HepG2 (cell line): ENCODE measurements around the gene GLRA1. TPM values are rescaled to one million over a fixed set of nuclear protein-coding genes. Genes with fewer than 3 reads are reported as not detected.

Experiments used
- ATAC-seq: fragments of 200-7000 bp; cut with Tn5 transposase; 3 replicates; pipeline ENCODE4 v1.9.1; 2020; ENCODE audit warnings: mild to moderate bottlenecking, moderate library complexity
- BruUV-seq: library from RNA; stranded (reverse); fragments of 400-500 nt; replicated peaks from 2 replicates; lab custom pipeline; 2021; lab: Mats Ljungman, UMichigan
- CTCF ChIA-PET: fragments of 300-600 bp; formaldehyde crosslinking; extraction: SDS; loops from one replicate; lab custom pipeline; 2021; ENCODE audit warnings: low total read pairs, inconsistent platforms, low intra/inter-chr PET ratio; lab: Yijun Ruan, JAX
- POLR2A ChIA-PET: fragments of 350-600 bp; sonication (Branson Sonifier 250); formaldehyde crosslinking; loops from one replicate; lab custom pipeline; 2020; ENCODE audit warnings: antibody characterized with exemption, inconsistent platforms; lab: Yijun Ruan, JAX
- DNase-seq: peaks from one replicate; pipeline ENCODE4 v3.0.0-alpha.2; 2015; ENCODE audit warnings: low spot score
- FAIRE-seq: peaks from 3 replicates; lab custom pipeline; 2011; peaks lifted over from hg19 to GRCh38; lab: Jason Lieb, UNC
- H2AFZ ChIP-seq: one replicate; pipeline ENCODE4 v1.6.1; 2011; ENCODE audit warnings: low read length, inconsistent platforms
- H3K27ac ChIP-seq: fragments of 300-600 bp; 3 replicates; pipeline ENCODE4 v1.8.0; 2011; ENCODE audit warnings: mixed run types, mild to moderate bottlenecking, mixed read lengths, low read length, inconsistent platforms; ENCODE audit not compliant: insufficient read depth; ENCODE audit errors: extremely low read length
- H3K27me3 ChIP-seq, 2 experiments: fragments of 200-600 bp in 1 of 2; 2 replicates in 1 of 2; 3 replicates in 1 of 2; pipeline versions ENCODE4 v1.6.0 to v1.8.0; 2011; ENCODE audit warnings: low read length in 2 of 2, mild to moderate bottlenecking in 2 of 2, moderate library complexity in 2 of 2, inconsistent platforms in 1 of 2; ENCODE audit not compliant: insufficient read depth in 2 of 2, control insufficient read depth in 1 of 2
- H3K36me3 ChIP-seq, 2 experiments: fragments of 200-600 bp in 1 of 2; replicated peaks in 1 of 2; 2 replicates in 1 of 2; 3 replicates in 1 of 2; pipeline versions ENCODE4 v1.5.1 to v1.8.0; 2011; ENCODE audit warnings: low read length in 2 of 2, inconsistent platforms in 1 of 2; ENCODE audit not compliant: insufficient read depth in 2 of 2, control insufficient read depth in 1 of 2
- H3K4me1 ChIP-seq: 2 replicates; pipeline ENCODE4 v1.5.1; 2012; ENCODE audit warnings: low read length, inconsistent platforms; ENCODE audit not compliant: insufficient read depth
- H3K4me2 ChIP-seq: 2 replicates; pipeline ENCODE4 v1.6.0; 2011; ENCODE audit warnings: low read depth, low read length, inconsistent platforms
- H3K4me3 ChIP-seq, 3 experiments: fragments of 200-600 bp in 1 of 3; sonication (generic), shearing (Covaris generic) in 1 of 3; replicated peaks in 1 of 3; 2 replicates each; pipeline ENCODE4 v1.5.1; 2011 to 2016; ENCODE audit warnings: low read length in 3 of 3, inconsistent platforms in 2 of 3, low read depth in 2 of 3, mild to moderate bottlenecking in 2 of 3, control low read depth in 1 of 3, mixed read lengths in 1 of 3; ENCODE audit not compliant: insufficient read depth in 1 of 3
- H3K79me2 ChIP-seq: one replicate; pipeline ENCODE4 v1.6.1; 2011; ENCODE audit warnings: low read length, inconsistent platforms; ENCODE audit not compliant: insufficient read depth
- H3K9ac ChIP-seq: 2 replicates; pipeline ENCODE4 v1.6.0; 2011; ENCODE audit warnings: mild to moderate bottlenecking, low read depth, low read length, inconsistent platforms; ENCODE audit not compliant: insufficient read depth
- H3K9me3 ChIP-seq: 2 replicates; pipeline ENCODE4 v1.5.1; 2012; ENCODE audit warnings: mild to moderate bottlenecking, low read length
- H4K20me1 ChIP-seq: 2 replicates; pipeline ENCODE4 v1.6.0; 2011; ENCODE audit warnings: inconsistent platforms, mild to moderate bottlenecking, low read length, moderate library complexity; ENCODE audit not compliant: insufficient read depth
- DNMT1 ChIP-seq: sonication (generic); formaldehyde crosslinking; IDR thresholded peaks from 2 replicates; pipeline ENCODE4 v1.5.1; 2020; ENCODE audit warnings: mild to moderate bottlenecking, missing genetic modification reagents
- LCORL ChIP-seq, 2 experiments: fragments of 450-650 bp in 1 of 2; sonication (generic) in 1 of 2; formaldehyde crosslinking in 1 of 2; IDR thresholded peaks; 2 replicates each; pipeline versions ENCODE4 v1.5.0 to v1.6.1; 2017 to 2020; ENCODE audit warnings: antibody characterized with exemption in 1 of 2, missing genetic modification reagents in 1 of 2
- WGBS: methylation state at CpG from one replicate; pipeline ENCODE4 v1.1.6; 2017; ENCODE audit warnings: low lambda C conversion rate; 5-methylcytosine and 5-hydroxymethylcytosine counted together
- in situ Hi-C: cut with HindIII; loops from 2 replicates; pipeline ENCODE4 v1.10.0; 2017; ENCODE audit warnings: low pct_unique_long_range_greater_than_20kb; ENCODE audit not compliant: extremely low pct_ligation_motif_present
- intact Hi-C: fragments of 100-400 bp; cut with micrococcal nuclease; formaldehyde crosslinking; loops from one replicate; pipeline ENCODE4 v1.10.0; 2022; ENCODE audit not compliant: unreplicated experiment
- polyA plus RNA-seq, 8 experiments: library from polyadenylated mRNA; depleted of rRNA in 3 of 8; stranded (reverse) in 7 of 8; unstranded in 1 of 8; fragments of >200 nt; fragmentation: Illumina TruSeq in 4 of 8; extraction: Trizol in 4 of 8; gene quantifications; 2 replicates each; pipeline versions ENCODE4 v1.2.1 to v1.2.3, GENCODE V29; 2011 to 2016; ENCODE audit warnings: low read depth in 4 of 8, missing spikeins in 1 of 8, mixed read lengths in 1 of 8; ENCODE audit not compliant: insufficient read depth in 1 of 8
- total RNA-seq, 5 experiments: library from RNA; depleted of rRNA; stranded (reverse); fragments of >200 nt; fragmentation: Illumina TruSeq; extraction: Trizol; gene quantifications; 2 replicates each; pipeline ENCODE4 v1.2.3, GENCODE V29; 2016; ENCODE audit warnings: low read depth in 1 of 5
- TF ChIP-seq, protein P1 (sequence below): sonication (generic); formaldehyde crosslinking; IDR thresholded peaks from 2 replicates; pipeline ENCODE4 v1.4.0; 2020; ENCODE audit warnings: missing genetic modification reagents
- TF ChIP-seq, protein P2 (sequence below): sonication (generic); formaldehyde crosslinking; IDR thresholded peaks from 2 replicates; pipeline ENCODE4 v1.5.0; 2020; ENCODE audit warnings: missing genetic modification reagents

The GLRA1 gene
- total and polyA plus RNA-seq, 2 of the 13 experiments (the other 11 are each of a cell fraction or from before 2014, with no cell fraction given), result not detected

DNA sequence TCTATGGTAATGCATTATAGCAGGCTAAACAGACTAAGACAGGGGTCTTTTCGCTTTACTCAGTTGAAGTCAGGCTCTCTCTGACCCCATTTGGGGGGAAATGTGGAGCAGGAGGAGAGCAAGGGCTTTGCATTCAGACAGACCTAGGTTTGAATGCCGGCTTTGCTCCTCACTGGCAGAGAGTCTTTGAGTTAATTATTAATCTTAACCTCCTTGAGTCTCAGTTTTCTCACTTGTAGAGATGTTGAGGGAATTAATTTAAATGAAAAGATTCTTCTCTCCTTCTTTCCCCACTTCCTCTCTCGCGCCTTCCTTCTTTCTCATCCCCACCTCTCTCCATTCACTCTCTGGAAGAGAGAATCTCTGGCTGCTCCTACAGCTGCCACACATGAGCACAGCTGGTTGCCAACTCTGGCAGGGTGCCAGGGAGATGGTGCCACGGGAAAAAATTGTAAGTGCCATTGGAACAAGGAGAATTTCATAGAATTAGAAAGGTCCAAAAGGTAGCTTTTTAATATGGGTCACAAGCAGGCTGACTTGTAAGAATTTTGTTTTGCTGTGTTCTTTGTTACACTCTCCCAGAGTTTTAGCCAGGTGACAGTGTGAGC is 25.2 kb upstream of the GLRA1 start:
- no peak overlapping the region for H3K4me2 ChIP-seq
- no peaks in the 10 kb centered on the region for H3K27me3 ChIP-seq
- no peaks in the 10 kb centered on the region for H4K20me1 ChIP-seq
- no peaks in the 10 kb centered on the region for H3K36me3 ChIP-seq
- H3K4me3 ChIP-seq, result no peak overlapping the region
- intact Hi-C loops, result no loop called here
- in situ Hi-C loops, result no loop called here
- FAIRE-seq (no peak), ATAC-seq (no peak), DNase-seq (no peak)
- POLR2A ChIA-PET, result no interaction called here
- no peak overlapping the region for H3K27ac ChIP-seq
- H3K9me3 ChIP-seq, result no peaks in the 10 kb centered on the region
- H2AFZ ChIP-seq, result no peak overlapping the region
- no TSS peak for BruUV-seq
- CTCF ChIA-PET, result no interaction called here
- H3K9ac ChIP-seq, result no peak overlapping the region
- H3K79me2 ChIP-seq, result no peaks in the 10 kb centered on the region
- WGBS, result 18% methylated on average over 5 of the region's 5 CpGs
- no peaks in the 10 kb centered on the region for H3K4me1 ChIP-seq
- TF ChIP-seq, protein P1, sequence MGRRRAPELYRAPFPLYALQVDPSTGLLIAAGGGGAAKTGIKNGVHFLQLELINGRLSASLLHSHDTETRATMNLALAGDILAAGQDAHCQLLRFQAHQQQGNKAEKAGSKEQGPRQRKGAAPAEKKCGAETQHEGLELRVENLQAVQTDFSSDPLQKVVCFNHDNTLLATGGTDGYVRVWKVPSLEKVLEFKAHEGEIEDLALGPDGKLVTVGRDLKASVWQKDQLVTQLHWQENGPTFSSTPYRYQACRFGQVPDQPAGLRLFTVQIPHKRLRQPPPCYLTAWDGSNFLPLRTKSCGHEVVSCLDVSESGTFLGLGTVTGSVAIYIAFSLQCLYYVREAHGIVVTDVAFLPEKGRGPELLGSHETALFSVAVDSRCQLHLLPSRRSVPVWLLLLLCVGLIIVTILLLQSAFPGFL (CRISPR knock-in tag), result no peak

DNA sequence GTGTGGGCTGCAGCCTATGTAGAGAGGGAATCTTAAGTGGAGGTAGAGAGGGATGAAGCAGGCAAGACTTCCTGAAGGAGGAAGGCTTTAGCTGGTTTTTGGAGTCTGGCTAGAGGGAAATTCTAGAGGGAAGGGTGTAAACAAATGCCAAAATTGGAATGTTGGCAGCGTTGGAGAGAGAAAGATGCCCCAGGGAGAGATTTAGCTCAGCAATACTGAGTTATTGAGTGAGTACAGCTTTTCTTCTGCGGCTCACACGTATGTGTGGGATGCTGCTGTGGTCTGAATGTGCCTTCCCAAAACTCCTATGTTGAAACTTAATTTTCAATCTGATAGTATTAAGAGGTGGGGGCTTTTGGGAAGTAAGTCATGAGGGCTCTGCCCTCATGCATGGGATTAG is 24.5 kb upstream of the GLRA1 start:
- no peaks in the 10 kb centered on the region for H3K4me1 ChIP-seq
- no peaks in the 10 kb centered on the region for H3K27me3 ChIP-seq
- no peaks in the 10 kb centered on the region for H3K36me3 ChIP-seq
- H3K4me3 ChIP-seq, result no peak overlapping the region
- BruUV-seq, result no TSS peak
- intact Hi-C loops (no loop called here), in situ Hi-C loops (no loop called here)
- H3K4me2 ChIP-seq, result no peak overlapping the region
- no peaks in the 10 kb centered on the region for H3K9me3 ChIP-seq
- DNase-seq, result no peak
- H3K9ac ChIP-seq, result no peak overlapping the region
- ChIA-PET POLR2A (no interaction called here), CTCF (no interaction called here)
- H3K79me2 ChIP-seq, result no peaks in the 10 kb centered on the region
- ATAC-seq, result no peak
- H4K20me1 ChIP-seq, result no peaks in the 10 kb centered on the region
- H3K27ac ChIP-seq, result no peak overlapping the region
- no peak overlapping the region for H2AFZ ChIP-seq
- TF ChIP-seq DNMT1 (CRISPR knock-in tag), result no peak
- TF ChIP-seq, protein P2, sequence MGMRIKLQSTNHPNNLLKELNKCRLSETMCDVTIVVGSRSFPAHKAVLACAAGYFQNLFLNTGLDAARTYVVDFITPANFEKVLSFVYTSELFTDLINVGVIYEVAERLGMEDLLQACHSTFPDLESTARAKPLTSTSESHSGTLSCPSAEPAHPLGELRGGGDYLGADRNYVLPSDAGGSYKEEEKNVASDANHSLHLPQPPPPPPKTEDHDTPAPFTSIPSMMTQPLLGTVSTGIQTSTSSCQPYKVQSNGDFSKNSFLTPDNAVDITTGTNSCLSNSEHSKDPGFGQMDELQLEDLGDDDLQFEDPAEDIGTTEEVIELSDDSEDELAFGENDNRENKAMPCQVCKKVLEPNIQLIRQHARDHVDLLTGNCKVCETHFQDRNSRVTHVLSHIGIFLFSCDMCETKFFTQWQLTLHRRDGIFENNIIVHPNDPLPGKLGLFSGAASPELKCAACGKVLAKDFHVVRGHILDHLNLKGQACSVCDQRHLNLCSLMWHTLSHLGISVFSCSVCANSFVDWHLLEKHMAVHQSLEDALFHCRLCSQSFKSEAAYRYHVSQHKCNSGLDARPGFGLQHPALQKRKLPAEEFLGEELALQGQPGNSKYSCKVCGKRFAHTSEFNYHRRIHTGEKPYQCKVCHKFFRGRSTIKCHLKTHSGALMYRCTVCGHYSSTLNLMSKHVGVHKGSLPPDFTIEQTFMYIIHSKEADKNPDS (CRISPR knock-in tag), result no peak
- TF ChIP-seq LCORL (IDR thresholded peaks at IDR 0.05), result no peak
- TF ChIP-seq LCORL (CRISPR knock-in tag; IDR thresholded peaks at IDR 0.05), result no peak
- no peak for FAIRE-seq
- 2% methylated on average over 3 of the region's 3 CpGs for WGBS
